Measurements from ENCODE around the gene KLHDC8B. TPM values are rescaled to one million over a fixed set of nuclear protein-coding genes. Genes with fewer than 3 reads are reported as not detected.
A peak's percentile ranks its signal among the peaks of the same experiment; 100 is the strongest.

The KLHDC8B gene
- total and polyA plus RNA-seq, 2 of the 4 experiments (the other 2 are of a cell fraction), result 16.3 to 16.5 TPM

GRCh38 chr3:49158792-49159191 is 12.6 kb upstream of the KLHDC8B start:
- ATAC-seq (ENCODE audit: low read depth), result no peak
- H2BK120ac ChIP-seq (ENCODE audit: low read depth, low read length), result no peak overlapping the region
- H3K4me2 ChIP-seq (ENCODE audit: low read depth, low read length), result no peak overlapping the region
- H2BK20ac ChIP-seq (ENCODE audit: low read depth, low read length), result no peak overlapping the region
- no peak overlapping the region for H3K27ac ChIP-seq (ENCODE audit: insufficient read depth, low read length)
- H2AFZ ChIP-seq (replicated peaks; ENCODE audit: low read length, poor library complexity), result no peak overlapping the region
- no peak overlapping the region for H3K56ac ChIP-seq (ENCODE audit: extremely low read depth, insufficient read depth, low read length)
- in situ Hi-C loops (cut with MboI; ENCODE audit: low sequenced_read_pairs), result loop anchor here (25.0 kb wide), 1 partner anchor 279 kb away; the partner anchor contains the start of gene NICN1
- H3K27me3 ChIP-seq (ENCODE audit: control insufficient read depth, insufficient read depth, low read length), result no peaks in the 10 kb centered on the region
- peaks cover 20% of the 10 kb centered on the region for H3K36me3 ChIP-seq (ENCODE audit: control insufficient read depth, insufficient read depth, low read length)
- H3K9me3 ChIP-seq (ENCODE audit: control insufficient read depth, insufficient read depth, low read length), result no peaks in the 10 kb centered on the region
- 62% methylated on average over 2 of the region's 2 CpGs; no CpG with 5 or more reads in 1 of the 2 experiments for WGBS, 2 experiments (ENCODE audit: extremely low coverage in 2 of 2, insufficient read length in 1 of 2)
- no peak overlapping the region for H2AK5ac ChIP-seq (ENCODE audit: low read depth, low read length)
- peaks cover 11% of the 10 kb centered on the region for H3K9me1 ChIP-seq (ENCODE audit: insufficient read depth, low read length)
- no peak overlapping the region for H4K8ac ChIP-seq (ENCODE audit: low read depth in 2 of 2, low read length in 2 of 2)
- H4K91ac ChIP-seq (ENCODE audit: insufficient read depth, low read depth, low read length), result no peak overlapping the region
- H3K4ac ChIP-seq (ENCODE audit: low read depth, low read length), result no peak overlapping the region
- no peak overlapping the region for H4K5ac ChIP-seq (ENCODE audit: low read depth, low read length)
- BruUV-seq (replicated peaks), result no TSS peak
- H2AK9ac ChIP-seq (replicated peaks; ENCODE audit: low read depth, low read length, poor library complexity), result no peak overlapping the region
- dilution Hi-C loops (cut with HindIII; ENCODE audit: low sequenced_read_pairs, unreplicated experiment), result no loop called here
- H3K14ac ChIP-seq (replicated peaks; ENCODE audit: low read depth, low read length), result no peak overlapping the region
- no peak overlapping the region for H3K4me3 ChIP-seq (ENCODE audit: insufficient read depth, low read depth, low read length)
- H3K79me1 ChIP-seq (ENCODE audit: low read depth in 1 of 2, low read length in 2 of 2), result peaks cover 20 to 34% of the 10 kb centered on the region in 2 experiments
- intact Hi-C loops (cut with micrococcal nuclease), result no loop called here
- POLR2A ChIA-PET (ENCODE audit: unreplicated experiment), result interaction anchor here (0.7 kb wide), 1 partner anchor 297 kb away, joined by 3 read pairs; no protein-coding TSS in a partner anchor
- no peak overlapping the region for H2BK15ac ChIP-seq (ENCODE audit: low read depth, low read length)
- H3K18ac ChIP-seq (ENCODE audit: low read depth, low read length), result no peak overlapping the region
- no peaks in the 10 kb centered on the region for H3K4me1 ChIP-seq (ENCODE audit: control insufficient read depth, insufficient read depth, low read length)
- H3K9ac ChIP-seq (ENCODE audit: low read depth, low read length), result no peak overlapping the region
- H3K23ac ChIP-seq (ENCODE audit: low read depth, low read length), result 0 out of 2 replicates have a peak overlapping the region, but pooled peaks have one; percentile 9
- DNase-seq, result no peak
- TF ChIP-seq RCOR1 (IDR thresholded peaks at IDR 0.05; ENCODE audit: insufficient replicate concordance, low read length) (no peak), SMC3 (IDR thresholded peaks at IDR 0.05; ENCODE audit: low read depth, low read length) (no peak), RAD21 (IDR thresholded peaks at IDR 0.05; ENCODE audit: low read length) (no peak), MXI1 (IDR thresholded peaks at IDR 0.05; ENCODE audit: borderline replicate concordance, low read depth, low read length) (no peak), RFX5 (IDR thresholded peaks at IDR 0.05; ENCODE audit: low read depth, low read length) (no peak), MAZ (IDR thresholded peaks at IDR 0.05; ENCODE audit: borderline replicate concordance, low read depth, low read length) (no peak), BHLHE40 (IDR thresholded peaks at IDR 0.05; ENCODE audit: low read depth, low read length) (no peak), POLR2A (IDR thresholded peaks at IDR 0.05; ENCODE audit: low read depth, low read length) (no peak), CHD1 (IDR thresholded peaks at IDR 0.05; ENCODE audit: low read depth, low read length) (no peak), CEBPB (IDR thresholded peaks at IDR 0.05; ENCODE audit: low read depth, low read length) (no peak), MAFK (IDR thresholded peaks at IDR 0.05; ENCODE audit: low read depth, low read length) (no peak), FOS (IDR thresholded peaks at IDR 0.05; ENCODE audit: low read depth, low read length) (no peak), NFE2L2 (IDR thresholded peaks at IDR 0.05; ENCODE audit: low read depth, low read length) (no peak)
- TF ChIP-seq, protein P1, sequence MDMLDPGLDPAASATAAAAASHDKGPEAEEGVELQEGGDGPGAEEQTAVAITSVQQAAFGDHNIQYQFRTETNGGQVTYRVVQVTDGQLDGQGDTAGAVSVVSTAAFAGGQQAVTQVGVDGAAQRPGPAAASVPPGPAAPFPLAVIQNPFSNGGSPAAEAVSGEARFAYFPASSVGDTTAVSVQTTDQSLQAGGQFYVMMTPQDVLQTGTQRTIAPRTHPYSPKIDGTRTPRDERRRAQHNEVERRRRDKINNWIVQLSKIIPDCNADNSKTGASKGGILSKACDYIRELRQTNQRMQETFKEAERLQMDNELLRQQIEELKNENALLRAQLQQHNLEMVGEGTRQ (IDR thresholded peaks at IDR 0.05; ENCODE audit: low read depth, low read length), result no peak
- TF ChIP-seq, protein P2, sequence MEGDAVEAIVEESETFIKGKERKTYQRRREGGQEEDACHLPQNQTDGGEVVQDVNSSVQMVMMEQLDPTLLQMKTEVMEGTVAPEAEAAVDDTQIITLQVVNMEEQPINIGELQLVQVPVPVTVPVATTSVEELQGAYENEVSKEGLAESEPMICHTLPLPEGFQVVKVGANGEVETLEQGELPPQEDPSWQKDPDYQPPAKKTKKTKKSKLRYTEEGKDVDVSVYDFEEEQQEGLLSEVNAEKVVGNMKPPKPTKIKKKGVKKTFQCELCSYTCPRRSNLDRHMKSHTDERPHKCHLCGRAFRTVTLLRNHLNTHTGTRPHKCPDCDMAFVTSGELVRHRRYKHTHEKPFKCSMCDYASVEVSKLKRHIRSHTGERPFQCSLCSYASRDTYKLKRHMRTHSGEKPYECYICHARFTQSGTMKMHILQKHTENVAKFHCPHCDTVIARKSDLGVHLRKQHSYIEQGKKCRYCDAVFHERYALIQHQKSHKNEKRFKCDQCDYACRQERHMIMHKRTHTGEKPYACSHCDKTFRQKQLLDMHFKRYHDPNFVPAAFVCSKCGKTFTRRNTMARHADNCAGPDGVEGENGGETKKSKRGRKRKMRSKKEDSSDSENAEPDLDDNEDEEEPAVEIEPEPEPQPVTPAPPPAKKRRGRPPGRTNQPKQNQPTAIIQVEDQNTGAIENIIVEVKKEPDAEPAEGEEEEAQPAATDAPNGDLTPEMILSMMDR (conservative IDR thresholded peaks at IDR 0.05; ENCODE audit: low read depth, low read length), result no peak
- TF ChIP-seq, protein P3, sequence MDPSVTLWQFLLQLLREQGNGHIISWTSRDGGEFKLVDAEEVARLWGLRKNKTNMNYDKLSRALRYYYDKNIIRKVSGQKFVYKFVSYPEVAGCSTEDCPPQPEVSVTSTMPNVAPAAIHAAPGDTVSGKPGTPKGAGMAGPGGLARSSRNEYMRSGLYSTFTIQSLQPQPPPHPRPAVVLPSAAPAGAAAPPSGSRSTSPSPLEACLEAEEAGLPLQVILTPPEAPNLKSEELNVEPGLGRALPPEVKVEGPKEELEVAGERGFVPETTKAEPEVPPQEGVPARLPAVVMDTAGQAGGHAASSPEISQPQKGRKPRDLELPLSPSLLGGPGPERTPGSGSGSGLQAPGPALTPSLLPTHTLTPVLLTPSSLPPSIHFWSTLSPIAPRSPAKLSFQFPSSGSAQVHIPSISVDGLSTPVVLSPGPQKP (IDR thresholded peaks at IDR 0.05; ENCODE audit: borderline replicate concordance, low read depth, low read length), result no peak
- no peak overlapping the region for H2BK5ac ChIP-seq (ENCODE audit: low read depth, low read length, poor library complexity, severe bottlenecking)
- H4K20me1 ChIP-seq (ENCODE audit: insufficient read depth, low read length), result peaks cover 5% of the 10 kb centered on the region; the same call in 1 of the 2 replicates
- CTCF ChIA-PET, result interaction anchor here (0.9 kb wide), 1 partner anchor 28 kb away, joined by 3 read pairs; no protein-coding TSS in a partner anchor
